PC-3 (cell line): ENCODE measurements around the gene RCAN2.

ENCODE experiments used
- EZH2 ChIP-seq: fragments of 300-600 bp; sonication (generic); IDR thresholded peaks from one replicate; pipeline ENCODE4 v1.6.1; 2017; ENCODE audit warnings: antibody characterized with exemption, mild to moderate bottlenecking, low read length; ENCODE audit not compliant: unreplicated experiment
- EZH2phosphoT487 ChIP-seq: fragments of 300-600 bp; sonication (generic); IDR thresholded peaks from 2 replicates; pipeline ENCODE4 v1.6.1; 2018; ENCODE audit warnings: mild to moderate bottlenecking, antibody characterized with exemption, low read length, borderline replicate concordance
- TF ChIP-seq, protein P1 (sequence below): fragments of 300-600 bp; sonication (generic); conservative IDR thresholded peaks from 2 replicates; pipeline ENCODE4 v1.5.1; 2017; ENCODE audit warnings: antibody characterized with exemption, low read depth, mild to moderate bottlenecking, low read length

DNA sequence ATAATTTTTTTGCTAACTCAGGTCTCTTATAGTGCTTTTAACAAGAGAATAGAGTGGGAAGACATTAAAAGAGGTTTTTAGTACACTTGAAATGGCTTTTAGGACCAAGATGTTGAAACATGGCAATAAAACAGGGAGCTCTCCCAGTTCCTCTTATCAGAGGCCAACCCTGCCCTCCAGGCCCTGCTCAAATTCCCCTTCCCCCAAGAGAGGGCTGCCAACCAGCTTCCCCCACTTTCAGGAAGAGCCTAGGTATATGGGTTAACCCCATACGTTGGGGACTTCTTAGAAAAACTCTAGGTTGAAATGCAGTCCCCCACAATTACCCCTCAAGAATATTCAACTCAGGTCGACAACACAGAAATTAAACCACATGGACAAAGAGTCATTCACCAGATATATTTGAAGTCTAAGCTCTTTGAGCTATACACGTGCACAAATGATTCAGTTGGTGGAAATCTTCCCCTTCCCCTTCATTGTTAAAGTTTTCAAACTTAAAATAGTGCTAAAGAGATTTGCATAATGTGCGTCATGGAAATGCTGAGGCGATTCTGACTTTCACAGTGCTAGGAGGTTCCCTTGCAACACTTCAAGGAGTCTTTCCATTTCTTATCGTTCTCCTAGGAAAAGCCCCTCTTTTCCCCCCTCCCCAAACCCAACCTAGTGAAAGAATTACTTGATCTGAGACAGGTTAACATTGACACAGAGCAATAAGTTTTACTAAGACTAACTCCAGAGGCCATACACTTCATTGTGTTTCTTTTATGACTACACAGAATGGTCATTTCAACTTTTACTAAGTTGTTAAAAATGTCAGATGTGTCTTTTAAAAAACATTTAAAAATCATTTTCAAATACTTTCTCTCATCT, 270.7 kb downstream of the RCAN2 start:
- TF ChIP-seq, protein P1, sequence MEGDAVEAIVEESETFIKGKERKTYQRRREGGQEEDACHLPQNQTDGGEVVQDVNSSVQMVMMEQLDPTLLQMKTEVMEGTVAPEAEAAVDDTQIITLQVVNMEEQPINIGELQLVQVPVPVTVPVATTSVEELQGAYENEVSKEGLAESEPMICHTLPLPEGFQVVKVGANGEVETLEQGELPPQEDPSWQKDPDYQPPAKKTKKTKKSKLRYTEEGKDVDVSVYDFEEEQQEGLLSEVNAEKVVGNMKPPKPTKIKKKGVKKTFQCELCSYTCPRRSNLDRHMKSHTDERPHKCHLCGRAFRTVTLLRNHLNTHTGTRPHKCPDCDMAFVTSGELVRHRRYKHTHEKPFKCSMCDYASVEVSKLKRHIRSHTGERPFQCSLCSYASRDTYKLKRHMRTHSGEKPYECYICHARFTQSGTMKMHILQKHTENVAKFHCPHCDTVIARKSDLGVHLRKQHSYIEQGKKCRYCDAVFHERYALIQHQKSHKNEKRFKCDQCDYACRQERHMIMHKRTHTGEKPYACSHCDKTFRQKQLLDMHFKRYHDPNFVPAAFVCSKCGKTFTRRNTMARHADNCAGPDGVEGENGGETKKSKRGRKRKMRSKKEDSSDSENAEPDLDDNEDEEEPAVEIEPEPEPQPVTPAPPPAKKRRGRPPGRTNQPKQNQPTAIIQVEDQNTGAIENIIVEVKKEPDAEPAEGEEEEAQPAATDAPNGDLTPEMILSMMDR: no peak
- TF ChIP-seq EZH2phosphoT487: no peak
- TF ChIP-seq EZH2: no peak
